ENCODE data around the gene SSTR4.

DNA sequence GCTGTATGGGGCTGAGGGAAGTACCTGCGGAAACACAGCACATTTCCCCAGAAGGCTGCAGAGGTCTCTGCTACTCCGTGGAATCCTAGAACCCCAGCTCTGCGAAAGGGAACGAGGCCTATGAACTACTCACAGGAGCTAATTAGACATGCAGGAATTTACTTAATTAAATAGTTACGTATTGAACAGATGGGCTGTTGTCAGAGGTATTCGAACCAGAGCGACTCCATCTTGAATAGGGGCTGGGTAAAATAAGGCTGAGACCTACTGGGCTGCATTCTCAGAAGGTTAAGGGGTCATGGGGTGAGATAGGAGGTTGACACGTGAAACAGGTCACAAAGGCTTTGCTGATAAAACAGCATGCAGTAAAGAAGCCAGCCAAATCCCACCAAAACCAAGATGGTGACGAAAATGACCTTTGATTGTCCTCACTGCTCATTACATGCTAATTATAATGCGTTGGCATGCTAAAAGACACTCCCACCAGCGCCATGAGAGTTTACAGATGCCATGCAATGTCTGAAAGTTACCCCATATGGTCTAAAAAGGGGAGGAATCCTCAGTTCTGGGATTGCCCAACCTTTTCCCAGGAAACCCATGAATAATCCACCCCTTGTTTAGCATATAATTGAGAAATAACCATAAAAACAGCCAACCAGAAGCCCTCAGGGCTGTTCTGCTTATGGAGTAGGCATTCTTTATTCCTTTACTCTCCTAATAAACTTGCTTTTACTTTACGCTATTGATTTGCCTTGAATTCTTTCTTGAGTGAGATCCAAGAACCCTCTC lies 14.7 kb upstream of the SSTR4 start:
- TF ChIP-seq, protein P1, sequence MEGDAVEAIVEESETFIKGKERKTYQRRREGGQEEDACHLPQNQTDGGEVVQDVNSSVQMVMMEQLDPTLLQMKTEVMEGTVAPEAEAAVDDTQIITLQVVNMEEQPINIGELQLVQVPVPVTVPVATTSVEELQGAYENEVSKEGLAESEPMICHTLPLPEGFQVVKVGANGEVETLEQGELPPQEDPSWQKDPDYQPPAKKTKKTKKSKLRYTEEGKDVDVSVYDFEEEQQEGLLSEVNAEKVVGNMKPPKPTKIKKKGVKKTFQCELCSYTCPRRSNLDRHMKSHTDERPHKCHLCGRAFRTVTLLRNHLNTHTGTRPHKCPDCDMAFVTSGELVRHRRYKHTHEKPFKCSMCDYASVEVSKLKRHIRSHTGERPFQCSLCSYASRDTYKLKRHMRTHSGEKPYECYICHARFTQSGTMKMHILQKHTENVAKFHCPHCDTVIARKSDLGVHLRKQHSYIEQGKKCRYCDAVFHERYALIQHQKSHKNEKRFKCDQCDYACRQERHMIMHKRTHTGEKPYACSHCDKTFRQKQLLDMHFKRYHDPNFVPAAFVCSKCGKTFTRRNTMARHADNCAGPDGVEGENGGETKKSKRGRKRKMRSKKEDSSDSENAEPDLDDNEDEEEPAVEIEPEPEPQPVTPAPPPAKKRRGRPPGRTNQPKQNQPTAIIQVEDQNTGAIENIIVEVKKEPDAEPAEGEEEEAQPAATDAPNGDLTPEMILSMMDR (IDR thresholded peaks at IDR 0.05): no peak
- no peak for TF ChIP-seq POLR2A (IDR thresholded peaks at IDR 0.05)

All from ovary (tissue), 3 donors.